Mesothelial cell of epicardium (in vitro differentiated cells): ENCODE results near the gene IZUMO4. TPM values are rescaled to one million over a fixed set of nuclear protein-coding genes. Genes with fewer than 3 reads are reported as not detected.

Experiments
- DNase-seq, 2 experiments: peaks; one replicate each; pipeline ENCODE4 v3.0.0; 2021; ENCODE audit warnings: low spot score in 2 of 2; ENCODE audit not compliant: unreplicated experiment in 2 of 2
- H3K27ac Mint-ChIP-seq: 2 replicates; pipeline ENCODE4 v1.8.0; 2021; ENCODE audit warnings: mixed read lengths
- H3K27me3 Mint-ChIP-seq: 2 replicates; pipeline ENCODE4 v1.8.0; 2021; ENCODE audit warnings: low read depth, mixed read lengths
- H3K36me3 Mint-ChIP-seq: 2 replicates; pipeline ENCODE4 v1.8.0; 2021; ENCODE audit warnings: mixed read lengths
- H3K4me1 Mint-ChIP-seq: 2 replicates; pipeline ENCODE4 v1.8.0; 2021; ENCODE audit warnings: mixed read lengths
- H3K4me3 Mint-ChIP-seq: 2 replicates; pipeline ENCODE4 v1.8.0; 2021; ENCODE audit warnings: mild to moderate bottlenecking, moderate library complexity, mixed read lengths
- H3K9me3 Mint-ChIP-seq: 2 replicates; pipeline ENCODE4 v1.8.0; 2021; ENCODE audit warnings: mixed read lengths
- CTCF ChIP-seq: fragments of 200-600 bp; sonication (generic); IDR thresholded peaks from one replicate; pipeline ENCODE4 v1.5.0; 2021; ENCODE audit warnings: antibody characterized with exemption; ENCODE audit not compliant: unreplicated experiment
- total RNA-seq: library from RNA; stranded (reverse); gene quantifications from 3 replicates; pipeline ENCODE4 v1.2.1, GENCODE V29; 2021

Gene IZUMO4
- total RNA-seq, 1 donor from 2014 or later = 13.8 TPM

GRCh38 chr19:2132731-2133490 lies 36.2 kb downstream of the IZUMO4 start:
- no peaks in the 10 kb centered on the region for H3K9me3 Mint-ChIP-seq
- no peaks in the 10 kb centered on the region for H3K27me3 Mint-ChIP-seq
- no peak overlapping the region for H3K27ac Mint-ChIP-seq
- TF ChIP-seq CTCF = no peak
- no peak for DNase-seq
- H3K36me3 Mint-ChIP-seq = peaks cover 18% of the 10 kb centered on the region
- no peaks in the 10 kb centered on the region for H3K4me1 Mint-ChIP-seq
- no peak overlapping the region for H3K4me3 Mint-ChIP-seq

DNA sequence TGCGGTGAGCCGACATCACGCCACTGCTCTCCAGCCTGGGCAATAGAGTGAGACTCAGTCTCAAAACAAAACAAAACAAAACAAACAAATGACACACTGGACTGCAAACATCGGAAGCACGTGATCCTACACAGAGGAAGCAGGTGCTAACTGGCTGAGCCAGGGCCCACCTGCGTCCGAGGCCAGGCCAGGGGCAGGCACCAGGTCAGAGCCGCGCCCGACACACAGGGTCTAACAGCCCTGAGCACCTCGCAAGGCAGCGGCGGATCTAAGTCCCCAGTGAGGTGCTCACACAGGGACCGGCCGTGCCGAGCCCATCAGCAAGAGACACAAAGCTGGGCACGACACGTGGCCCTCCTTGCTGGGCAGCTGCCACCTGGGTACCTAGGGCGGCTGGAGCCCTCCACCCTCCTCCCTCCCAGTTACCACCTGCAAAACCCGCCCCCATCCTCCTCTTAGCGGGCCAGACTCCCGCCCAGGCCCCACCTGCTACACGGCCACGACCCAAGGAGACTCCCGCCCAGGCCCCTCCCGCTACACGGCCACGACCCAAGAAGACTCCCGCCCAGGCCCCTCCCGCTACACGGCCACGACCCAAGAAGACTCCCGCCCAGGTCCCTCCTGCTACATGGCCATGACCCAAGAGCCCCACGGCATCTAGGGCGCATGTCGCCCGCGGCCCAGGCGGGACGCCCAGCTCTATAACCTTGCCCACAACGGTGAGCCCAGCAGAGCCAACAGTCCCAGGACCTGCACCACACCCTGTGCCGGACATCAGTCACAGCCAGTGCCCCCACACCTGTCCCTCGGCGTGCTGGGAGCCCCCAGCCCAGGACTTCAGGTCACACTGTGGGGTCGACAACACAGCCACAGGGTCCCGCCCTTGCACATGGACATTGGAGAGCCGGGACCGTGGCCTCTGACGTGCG lies 39.0 kb downstream of the IZUMO4 start:
- no peak overlapping the region for H3K27ac Mint-ChIP-seq
- H3K36me3 Mint-ChIP-seq = peaks cover 25% of the 10 kb centered on the region
- peak in 1 of 2 experiments; percentile 17 for DNase-seq
- H3K4me3 Mint-ChIP-seq = no peak overlapping the region
- no peaks in the 10 kb centered on the region for H3K4me1 Mint-ChIP-seq
- H3K27me3 Mint-ChIP-seq = no peaks in the 10 kb centered on the region
- no peak for TF ChIP-seq CTCF
- H3K9me3 Mint-ChIP-seq = no peaks in the 10 kb centered on the region

GRCh38 chr19:2136796-2137195 lies 40.1 kb downstream of the IZUMO4 start:
- Mint-ChIP-seq H3K27ac (no peak overlapping the region), H3K9me3 (no peaks in the 10 kb centered on the region), H3K4me1 (no peaks in the 10 kb centered on the region), H3K36me3 (peaks cover 27% of the 10 kb centered on the region), H3K27me3 (no peaks in the 10 kb centered on the region), H3K4me3 (no peak overlapping the region)
- peak in 1 of 2 experiments; percentile 18 for DNase-seq
- no peak for TF ChIP-seq CTCF

DNA sequence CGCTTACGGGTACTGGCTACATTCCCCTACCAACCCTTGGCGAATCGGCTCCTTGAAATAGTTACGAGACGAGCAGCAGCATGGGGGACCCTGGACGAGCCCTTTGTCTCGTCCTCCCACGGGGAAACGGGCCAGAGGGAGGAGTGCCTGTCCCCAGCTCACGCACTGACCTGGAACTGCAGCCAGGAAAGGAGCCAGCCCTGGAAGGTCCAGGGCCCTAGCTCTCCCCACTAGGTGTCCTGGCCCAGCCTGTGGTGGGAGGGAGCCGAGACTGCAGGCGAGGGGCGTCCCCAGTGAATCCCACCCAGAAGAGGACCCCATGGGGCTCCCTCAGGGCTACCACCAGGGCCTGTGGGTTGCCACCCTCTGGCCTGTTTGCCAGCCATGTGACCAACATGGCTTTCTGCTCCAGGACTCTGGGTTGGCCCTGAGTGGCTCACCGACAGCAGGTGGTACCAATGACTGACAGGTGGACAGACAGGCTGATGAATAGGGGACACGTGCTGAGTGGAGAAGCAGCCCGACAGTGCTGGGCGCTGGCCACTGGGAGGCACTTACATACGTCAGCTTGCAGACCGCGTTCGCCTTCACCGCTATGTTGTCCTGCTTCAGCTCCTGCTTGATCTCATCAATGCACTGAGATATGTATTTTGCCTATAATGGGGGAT lies 41.5 kb downstream of the IZUMO4 start:
- Mint-ChIP-seq H3K4me1 (no peaks in the 10 kb centered on the region), H3K36me3 (peaks cover 19% of the 10 kb centered on the region), H3K9me3 (no peaks in the 10 kb centered on the region), H3K4me3 (no peak overlapping the region), H3K27me3 (no peaks in the 10 kb centered on the region), H3K27ac (no peak overlapping the region)
- no peak for TF ChIP-seq CTCF
- DNase-seq = no peak

DNA sequence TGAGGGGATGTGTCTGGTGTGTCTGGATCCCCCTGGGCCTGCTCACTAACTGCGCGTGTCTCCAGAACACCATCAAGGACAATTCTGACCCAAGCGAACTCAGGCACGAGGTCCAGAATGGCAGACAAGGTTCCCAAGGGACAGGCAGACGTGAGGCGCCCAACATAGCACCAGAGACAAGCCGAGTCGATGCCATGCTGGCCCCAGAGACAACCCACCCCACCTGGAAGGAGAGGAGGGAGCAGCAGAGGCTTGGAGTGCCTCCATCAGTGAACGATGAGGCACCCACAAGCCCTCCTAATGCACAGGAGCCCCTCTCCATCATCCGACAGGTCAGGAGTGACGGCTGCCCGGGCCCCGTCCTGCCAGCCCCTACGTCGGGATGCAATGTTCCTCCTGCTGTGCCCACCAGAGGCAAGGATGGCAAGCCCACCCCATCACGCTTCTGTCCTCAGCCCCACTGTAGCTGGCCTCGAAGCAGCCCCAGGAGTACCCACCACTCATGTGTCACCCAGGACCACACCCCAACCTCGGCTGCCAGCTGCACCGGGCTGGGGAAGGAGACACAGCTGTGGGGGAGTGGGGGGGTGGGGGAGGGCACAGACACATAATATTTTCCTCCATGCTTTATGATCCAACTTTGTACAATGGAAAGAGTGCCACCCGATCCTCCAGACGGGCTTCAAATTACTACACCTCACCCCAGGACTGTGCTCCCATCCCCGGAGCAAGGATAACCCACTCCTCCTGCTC lies 42.8 kb downstream of the IZUMO4 start:
- peaks cover 18% of the 10 kb centered on the region for H3K36me3 Mint-ChIP-seq
- no peak for DNase-seq
- no peaks in the 10 kb centered on the region for H3K27me3 Mint-ChIP-seq
- H3K4me3 Mint-ChIP-seq = no peak overlapping the region
- H3K4me1 Mint-ChIP-seq = no peaks in the 10 kb centered on the region
- TF ChIP-seq CTCF = no peak
- H3K27ac Mint-ChIP-seq = no peak overlapping the region
- no peaks in the 10 kb centered on the region for H3K9me3 Mint-ChIP-seq
